D721Med (cell line): ENCODE data around the gene ALLC.

Experiments
- DNase-seq: peaks from one replicate; pipeline ENCODE4 v3.0.0; 2011; ENCODE audit warnings: low spot score; ENCODE audit not compliant: insufficient read length
- FAIRE-seq: peaks from 2 replicates; lab custom pipeline; 2011; peaks lifted over from hg19 to GRCh38; lab: Jason Lieb, UNC
- CTCF ChIP-seq: IDR thresholded peaks from 2 replicates; pipeline ENCODE4 v1.5.1; 2012; ENCODE audit warnings: mild to moderate bottlenecking, control low read depth; ENCODE audit not compliant: insufficient read depth; ENCODE audit errors: missing control alignments

Gene ALLC

GRCh38 chr2:3628241-3628679, 29.7 kb upstream of the ALLC start:
- TF ChIP-seq CTCF = no peak
- DNase-seq = no peak
- no peak for FAIRE-seq

DNA sequence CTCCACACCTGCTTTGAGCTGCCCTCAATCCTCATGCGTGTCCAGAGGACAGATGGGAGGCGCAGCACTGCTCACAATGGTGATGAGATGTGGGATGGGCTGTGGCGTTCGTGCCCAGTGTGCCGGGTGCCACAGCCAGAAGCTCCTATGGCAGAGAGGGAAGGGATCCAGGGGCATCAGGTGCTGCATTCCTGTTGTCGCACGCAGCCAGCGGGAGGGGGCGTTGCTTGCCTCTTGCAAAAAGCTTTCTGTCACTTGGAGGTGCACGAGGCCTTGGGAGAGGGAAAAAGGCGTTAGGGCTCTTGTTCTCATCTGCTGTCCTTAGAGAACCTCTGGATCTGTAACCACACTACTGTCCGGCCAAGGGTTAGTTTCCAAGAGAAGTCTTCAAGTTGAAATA, 29.2 kb upstream of the ALLC start:
- FAIRE-seq (no peak), DNase-seq (peak; percentile 16)
- TF ChIP-seq CTCF = peak; percentile 35

DNA sequence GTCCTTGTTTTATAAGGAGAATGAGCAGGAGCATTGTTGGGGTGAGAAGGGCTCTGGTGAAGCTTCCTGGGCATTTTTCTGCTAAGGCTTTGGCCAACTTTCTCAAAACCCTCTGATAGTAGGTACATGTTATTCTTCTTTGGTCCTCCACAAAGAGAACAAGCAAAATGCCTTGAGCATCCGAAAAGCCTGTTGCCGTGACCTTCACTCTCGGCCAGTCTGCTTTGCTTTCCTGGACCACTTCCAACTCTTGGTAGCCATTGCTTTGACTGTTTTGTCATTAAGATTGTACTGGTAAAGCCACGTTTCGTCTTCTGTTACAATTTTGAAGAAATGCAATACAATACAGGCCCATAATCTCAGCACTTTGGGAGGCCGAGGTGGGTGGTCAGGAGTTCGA, 27.4 kb upstream of the ALLC start:
- FAIRE-seq (no peak), DNase-seq (no peak)
- TF ChIP-seq CTCF = no peak

GRCh38 chr2:3631161-3631850, 26.7 kb upstream of the ALLC start:
- FAIRE-seq (no peak), DNase-seq (no peak)
- no peak for TF ChIP-seq CTCF

DNA sequence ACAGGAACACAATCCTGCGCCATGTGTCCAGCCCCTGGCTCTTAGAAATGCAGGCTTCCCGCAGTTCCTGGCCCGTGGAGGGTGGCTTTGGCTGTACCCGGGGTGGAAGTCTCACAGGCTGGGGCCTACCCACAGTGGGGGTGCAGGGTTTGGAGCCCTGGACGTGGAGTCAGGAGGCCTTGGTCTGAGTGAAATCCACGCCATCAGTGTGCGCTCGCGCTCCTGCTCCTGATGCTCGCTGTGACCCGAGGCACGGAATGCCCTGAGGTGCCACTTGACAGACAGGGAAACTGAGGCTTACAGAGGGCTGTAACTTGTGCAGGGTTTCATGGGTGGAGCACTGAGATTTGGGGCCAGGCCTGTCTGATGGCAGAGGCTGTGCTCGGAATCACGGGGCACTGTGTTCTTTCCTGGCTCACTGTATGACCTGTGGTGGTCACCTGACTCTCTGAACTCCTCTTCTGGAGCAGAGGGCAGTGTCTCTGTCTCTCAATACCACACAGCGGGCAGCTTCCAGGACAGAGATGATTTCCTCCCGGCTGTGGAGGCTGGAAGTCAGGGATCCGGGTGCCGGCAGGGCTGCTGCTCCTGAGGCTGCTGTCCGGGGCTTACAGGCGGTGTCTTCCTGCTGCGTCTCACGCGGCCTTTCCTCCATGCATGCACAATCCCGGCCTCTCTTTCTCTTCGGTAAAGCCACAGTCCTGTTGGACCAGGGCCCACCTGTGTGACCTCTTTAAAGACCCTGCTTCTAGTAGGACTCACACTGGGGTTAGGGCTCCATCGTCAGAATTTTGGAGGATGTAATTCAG, 25.9 kb upstream of the ALLC start:
- FAIRE-seq (no peak), DNase-seq (no peak)
- TF ChIP-seq CTCF = no peak

DNA sequence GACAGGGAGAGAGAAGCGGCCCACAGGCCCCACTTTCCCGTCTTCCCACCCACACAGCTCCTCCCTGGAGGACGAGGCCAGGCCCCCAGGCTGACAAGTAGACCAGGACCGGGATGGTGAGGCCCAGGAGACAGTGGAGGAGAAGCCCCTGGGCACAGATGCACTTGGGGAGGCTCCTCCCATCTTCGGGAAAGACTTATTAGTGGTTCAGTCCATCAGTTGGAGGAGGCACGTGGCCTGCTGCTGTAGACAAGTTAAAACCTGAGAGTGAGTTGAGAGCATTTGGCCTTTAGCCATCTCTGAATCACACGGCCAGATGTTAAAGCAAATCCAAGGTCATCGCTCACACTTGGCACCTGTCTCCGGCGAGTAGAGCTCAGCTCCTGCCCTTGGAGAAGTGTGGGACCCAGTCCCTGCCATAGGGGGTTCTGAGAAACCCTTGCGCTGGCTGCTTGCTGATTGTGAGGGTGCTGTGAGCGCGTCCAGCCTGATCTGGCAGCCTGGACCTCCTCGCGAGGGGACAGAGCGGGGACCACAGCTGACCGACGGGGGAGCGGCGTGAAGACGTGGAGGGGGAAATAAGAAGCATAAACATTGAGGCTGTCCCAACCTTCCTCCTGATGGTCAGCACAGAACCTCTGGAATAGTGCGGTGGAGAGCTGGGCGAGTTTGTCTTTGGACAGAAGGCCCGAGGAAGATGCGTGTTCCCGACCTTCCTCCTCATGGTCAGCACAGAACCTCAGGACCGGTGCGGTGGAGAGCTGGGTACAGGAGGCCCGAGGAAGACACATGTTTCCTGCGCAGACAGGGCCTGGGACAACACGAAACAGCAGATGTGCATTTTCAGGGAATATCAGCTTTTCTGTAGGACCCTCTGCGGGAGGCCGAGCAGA, 24.7 kb upstream of the ALLC start:
- FAIRE-seq (no peak), DNase-seq (no peak)
- TF ChIP-seq CTCF = no peak
